ENCODE measurements around the gene MAP3K19.

The MAP3K19 gene

DNA sequence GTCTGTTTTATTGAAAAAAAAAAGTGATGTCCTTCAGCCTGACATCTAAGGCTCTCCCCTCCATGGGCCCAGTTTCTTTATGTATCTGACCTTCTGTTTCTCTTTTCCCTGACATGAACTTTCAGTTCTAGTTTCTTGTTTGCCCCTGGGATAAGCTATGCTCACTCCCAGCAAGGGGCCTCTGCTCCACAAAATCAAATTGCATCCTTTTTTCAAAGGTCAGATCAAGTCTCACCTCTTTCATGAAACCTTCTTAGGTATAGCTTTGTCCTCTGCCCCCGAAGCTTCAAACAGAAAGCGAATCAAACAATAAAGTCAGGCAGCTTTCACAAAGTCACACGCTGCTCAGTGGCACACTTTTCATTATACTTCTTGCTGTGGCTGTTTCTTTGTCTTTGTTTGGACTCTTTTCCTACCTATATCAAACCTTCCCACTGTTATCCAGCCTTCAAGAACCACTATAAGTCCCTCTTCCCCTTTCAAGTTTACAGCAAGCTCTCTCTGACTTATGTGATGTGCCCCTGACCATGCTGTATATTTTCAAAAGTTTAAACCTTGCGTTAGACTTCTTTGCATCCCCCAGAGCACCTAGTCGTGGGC lies 23.3 kb downstream of the MAP3K19 start:
- TF ChIP-seq, protein P1, sequence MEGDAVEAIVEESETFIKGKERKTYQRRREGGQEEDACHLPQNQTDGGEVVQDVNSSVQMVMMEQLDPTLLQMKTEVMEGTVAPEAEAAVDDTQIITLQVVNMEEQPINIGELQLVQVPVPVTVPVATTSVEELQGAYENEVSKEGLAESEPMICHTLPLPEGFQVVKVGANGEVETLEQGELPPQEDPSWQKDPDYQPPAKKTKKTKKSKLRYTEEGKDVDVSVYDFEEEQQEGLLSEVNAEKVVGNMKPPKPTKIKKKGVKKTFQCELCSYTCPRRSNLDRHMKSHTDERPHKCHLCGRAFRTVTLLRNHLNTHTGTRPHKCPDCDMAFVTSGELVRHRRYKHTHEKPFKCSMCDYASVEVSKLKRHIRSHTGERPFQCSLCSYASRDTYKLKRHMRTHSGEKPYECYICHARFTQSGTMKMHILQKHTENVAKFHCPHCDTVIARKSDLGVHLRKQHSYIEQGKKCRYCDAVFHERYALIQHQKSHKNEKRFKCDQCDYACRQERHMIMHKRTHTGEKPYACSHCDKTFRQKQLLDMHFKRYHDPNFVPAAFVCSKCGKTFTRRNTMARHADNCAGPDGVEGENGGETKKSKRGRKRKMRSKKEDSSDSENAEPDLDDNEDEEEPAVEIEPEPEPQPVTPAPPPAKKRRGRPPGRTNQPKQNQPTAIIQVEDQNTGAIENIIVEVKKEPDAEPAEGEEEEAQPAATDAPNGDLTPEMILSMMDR (IDR thresholded peaks at IDR 0.05): no peak

DNA sequence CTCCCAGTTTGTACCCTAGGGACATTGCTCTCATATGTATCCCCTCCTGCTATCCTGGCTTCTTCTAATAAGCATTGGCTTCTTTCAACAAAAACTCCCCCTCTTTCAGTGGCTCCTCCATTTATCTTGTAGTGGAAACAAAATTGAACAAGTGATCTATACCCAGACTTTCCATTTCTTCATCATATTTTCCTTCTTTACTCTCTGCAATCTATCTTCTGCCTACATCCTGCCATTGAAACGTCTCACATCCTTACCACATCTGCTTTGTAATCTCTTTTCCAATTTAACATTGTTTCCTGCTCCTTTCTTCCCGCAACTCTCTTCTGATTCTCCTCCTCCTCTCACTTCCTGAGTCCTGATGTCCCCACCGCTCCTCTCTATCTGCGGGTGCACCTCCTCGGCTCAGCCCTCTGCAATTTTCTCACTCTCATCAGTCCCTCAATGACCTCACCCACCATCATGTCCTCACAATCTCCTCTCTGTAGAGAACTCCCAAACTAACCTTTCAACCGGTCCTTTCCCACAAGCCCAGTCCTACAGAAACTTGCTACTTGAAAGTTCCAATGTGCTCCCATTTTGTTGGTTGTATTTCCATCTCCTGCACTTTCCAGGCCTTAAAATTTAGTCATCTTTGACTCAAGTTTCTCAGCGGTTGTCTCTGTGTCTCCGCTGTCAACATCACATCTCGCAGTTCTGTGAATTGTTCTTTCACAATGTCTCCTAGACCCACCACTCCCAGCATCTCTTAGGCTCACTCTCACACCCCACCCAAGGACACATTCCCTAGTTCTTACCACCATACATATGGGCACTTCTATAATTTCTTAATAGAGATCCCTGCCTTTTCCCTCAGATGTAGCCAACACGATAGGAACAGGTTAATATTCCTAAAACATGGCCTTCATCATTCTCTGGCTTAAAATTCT lies 24.0 kb downstream of the MAP3K19 start:
- TF ChIP-seq, protein P1 (IDR thresholded peaks at IDR 0.05): no peak

DNA sequence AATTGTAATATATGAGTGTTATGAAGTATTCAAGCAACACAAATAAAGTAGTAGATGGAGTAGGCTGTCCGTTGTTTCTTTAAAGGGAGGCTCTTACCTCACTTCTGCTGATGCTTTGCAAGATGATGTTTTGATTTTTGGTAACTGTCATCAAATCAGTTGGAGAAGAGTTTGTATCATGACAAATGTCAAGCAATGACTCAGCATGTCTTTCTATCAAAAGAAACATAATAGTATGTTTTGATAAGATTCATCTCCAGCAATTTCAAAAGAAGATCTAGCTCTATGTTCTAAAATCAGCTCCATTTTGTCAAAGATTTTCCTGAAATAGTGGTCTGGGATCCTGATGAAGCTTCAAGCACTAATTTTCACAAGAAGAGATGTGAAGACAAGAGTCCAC lies 25.6 kb downstream of the MAP3K19 start:
- TF ChIP-seq, protein P1 (IDR thresholded peaks at IDR 0.05): no peak

DNA sequence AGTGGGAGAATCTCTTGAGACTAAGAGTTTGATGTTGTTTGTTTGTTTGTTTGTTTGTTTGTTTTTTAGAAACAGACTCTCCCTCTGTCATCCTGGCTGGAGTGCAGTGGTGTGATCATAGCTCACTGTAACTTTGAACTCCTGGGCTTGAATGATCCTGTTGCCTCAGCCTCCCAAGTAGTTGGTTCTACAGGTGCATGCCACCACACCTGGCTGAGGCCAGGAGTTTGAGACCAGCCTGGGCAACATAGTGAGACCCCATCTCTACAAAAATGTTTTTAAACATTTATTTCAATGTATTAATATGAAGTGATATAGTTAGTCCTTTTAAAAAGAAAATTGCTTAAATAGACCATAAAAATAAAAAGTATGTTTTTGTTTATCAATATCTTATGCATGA lies 35.6 kb downstream of the MAP3K19 start:
- TF ChIP-seq, protein P1 (IDR thresholded peaks at IDR 0.05): no peak

DNA sequence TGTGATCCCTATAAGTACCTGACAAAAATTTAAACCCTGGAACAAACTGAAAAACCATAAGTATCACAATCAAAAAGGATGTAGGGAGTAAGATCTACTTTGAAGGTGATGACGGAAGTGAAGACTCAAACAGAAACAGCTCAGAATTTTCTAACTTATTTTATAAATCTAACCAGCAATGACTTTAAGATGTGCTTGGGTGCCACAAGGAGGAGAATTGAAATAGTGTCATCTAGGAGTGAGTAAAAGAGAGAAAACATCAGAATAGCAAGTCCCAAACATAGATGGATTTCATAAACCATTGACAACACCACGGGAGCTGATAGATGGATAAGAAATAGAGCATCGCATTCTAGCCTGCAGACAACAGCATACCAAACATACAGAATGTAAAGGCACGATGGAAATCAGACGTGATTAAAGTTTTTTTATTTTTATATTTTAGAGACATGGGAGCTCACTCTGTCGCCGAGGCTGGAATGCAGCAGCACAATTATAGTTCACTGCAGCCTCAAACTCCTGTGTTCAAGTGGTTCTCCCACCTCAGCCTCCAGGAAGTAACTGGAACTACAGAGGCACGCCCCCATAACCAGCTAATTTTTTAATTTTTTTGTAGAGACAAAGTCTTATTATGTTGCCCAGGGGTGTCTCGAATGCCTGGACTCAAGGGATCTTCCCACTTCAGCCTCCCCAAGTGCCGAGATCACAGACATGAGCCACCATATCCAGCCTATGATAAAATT lies 36.9 kb downstream of the MAP3K19 start:
- TF ChIP-seq, protein P1 (IDR thresholded peaks at IDR 0.05): no peak

DNA sequence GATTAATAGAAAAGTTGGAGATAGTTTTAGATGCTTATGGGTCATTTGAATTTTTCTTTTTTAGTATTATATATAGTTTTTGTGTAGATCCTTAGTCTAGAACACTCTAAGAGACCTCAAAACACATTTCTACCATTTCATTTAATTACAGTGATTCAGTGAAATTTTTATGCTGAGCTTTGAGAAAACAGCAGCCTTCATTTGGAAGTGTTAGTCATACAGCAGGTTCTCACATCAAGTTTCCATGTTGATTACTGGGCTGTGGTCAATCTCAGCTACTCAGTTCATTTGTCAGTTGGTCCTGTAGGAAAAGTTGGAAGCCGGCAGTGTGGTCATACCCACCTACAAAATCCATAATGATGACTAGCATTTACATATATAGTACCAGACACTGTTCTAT lies 37.9 kb downstream of the MAP3K19 start:
- TF ChIP-seq, protein P1 (IDR thresholded peaks at IDR 0.05): no peak

DNA sequence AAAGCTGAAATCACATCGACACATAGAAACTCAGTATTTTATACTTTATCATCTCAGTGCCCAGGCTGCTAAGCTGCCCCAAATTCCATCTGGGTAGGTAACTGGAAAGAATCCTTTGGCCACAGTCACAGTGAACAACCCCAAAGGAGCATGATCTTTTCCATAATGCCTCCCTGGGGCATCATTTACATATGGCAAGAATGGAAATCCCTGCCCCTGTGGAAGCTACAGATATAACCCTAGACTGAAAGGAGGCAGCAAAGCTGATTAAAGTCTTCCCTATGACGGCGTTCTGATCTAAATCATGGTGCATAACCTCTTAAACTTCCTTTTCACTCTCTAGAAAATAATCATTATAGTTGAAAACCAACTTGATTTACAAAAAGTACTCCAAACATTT lies 41.5 kb downstream of the MAP3K19 start:
- TF ChIP-seq, protein P1 (IDR thresholded peaks at IDR 0.05): no peak
